Frontal cortex (tissue), 4 donors: ENCODE measurements around the gene RNF32. TPM values are rescaled to one million over a fixed set of nuclear protein-coding genes. Genes with fewer than 3 reads are reported as not detected.

ENCODE experiments used
- DNase-seq, 2 donors: peaks; one replicate each; pipeline ENCODE4 v3.0.0; 2012; ENCODE audit warnings: low spot score in 2 of 2
- FAIRE-seq: peaks from 2 replicates; lab custom pipeline; 2012; peaks lifted over from hg19 to GRCh38; lab: Jason Lieb, UNC
- total RNA-seq: library from RNA; depleted of rRNA; stranded (reverse); fragments of >200 nt; gene quantifications from one replicate; pipeline ENCODE4 v1.2.3, GENCODE V29; 2014
- donor health status: control.
- donor health status: control.
- donor health status: control.

RNF32 gene
- total RNA-seq, 1 donor from 2014 or later, result 1.2 TPM

GRCh38 chr7:156722043-156722826, 81.7 kb downstream of the RNF32 start:
- FAIRE-seq (no peak), DNase-seq (no peak)

GRCh38 chr7:156725073-156725472, 84.5 kb downstream of the RNF32 start:
- FAIRE-seq (no peak), DNase-seq (no peak)

GRCh38 chr7:156725936-156726335, 85.4 kb downstream of the RNF32 start:
- DNase-seq (no peak), FAIRE-seq (no peak)
